Hepatocyte (in vitro differentiated cells): ENCODE results near the gene GXYLT2. TPM values are rescaled to one million over a fixed set of nuclear protein-coding genes. Genes with fewer than 3 reads are reported as not detected.
A peak's percentile ranks its signal among the peaks of the same experiment; 100 is the strongest.

Experiments used
- DNase-seq: peaks from one replicate; pipeline ENCODE4 v3.0.0-alpha.2; 2016; ENCODE audit warnings: low spot score
- H2AFZ ChIP-seq: fragments of 200-600 bp; sonication (generic); 2 replicates; pipeline ENCODE4 v1.6.0; 2016; ENCODE audit warnings: antibody characterized with exemption, mild to moderate bottlenecking
- H3K27ac ChIP-seq: fragments of 200-600 bp; sonication (generic); 2 replicates; pipeline ENCODE4 v1.5.1; 2016; ENCODE audit warnings: mild to moderate bottlenecking
- H3K27me3 ChIP-seq: fragments of 200-600 bp; sonication (generic); 2 replicates; pipeline ENCODE4 v1.6.1; 2016
- H3K36me3 ChIP-seq: fragments of 200-600 bp; sonication (generic); replicated peaks from 2 replicates; pipeline ENCODE4 v1.5.1; 2016; ENCODE audit warnings: low read depth; ENCODE audit not compliant: insufficient read depth
- H3K4me1 ChIP-seq: fragments of 200-600 bp; sonication (generic); 2 replicates; pipeline ENCODE4 v1.5.1; 2016; ENCODE audit warnings: mild to moderate bottlenecking, moderate library complexity; ENCODE audit not compliant: insufficient read depth
- H3K4me2 ChIP-seq: fragments of 200-600 bp; sonication (generic); 2 replicates; pipeline ENCODE4 v1.6.0; 2016
- H3K4me3 ChIP-seq: fragments of 200-600 bp; sonication (generic); 2 replicates; pipeline ENCODE4 v1.5.1; 2016; ENCODE audit warnings: mild to moderate bottlenecking
- H3K79me2 ChIP-seq: fragments of 200-600 bp; sonication (generic); 2 replicates; pipeline ENCODE4 v1.6.0; 2017; ENCODE audit warnings: mild to moderate bottlenecking
- H3K9me2 ChIP-seq: fragments of 200-600 bp; sonication (generic); replicated peaks from 2 replicates; pipeline ENCODE4 v1.6.0; 2017; ENCODE audit warnings: mild to moderate bottlenecking; ENCODE audit not compliant: insufficient read depth
- H3K9me3 ChIP-seq: fragments of 200-600 bp; sonication (generic); 2 replicates; pipeline ENCODE4 v1.5.1; 2016; ENCODE audit warnings: low read depth, mild to moderate bottlenecking
- H4K20me1 ChIP-seq: fragments of 200-600 bp; sonication (generic); 2 replicates; pipeline ENCODE4 v1.6.0; 2016; ENCODE audit warnings: mild to moderate bottlenecking; ENCODE audit not compliant: insufficient read depth, poor library complexity, severe bottlenecking
- CTCF ChIP-seq: fragments of 200-600 bp; sonication (generic); IDR thresholded peaks from 2 replicates; pipeline ENCODE4 v1.5.1; 2016; ENCODE audit warnings: antibody characterized with exemption, mild to moderate bottlenecking; ENCODE audit not compliant: poor library complexity
- EZH2 ChIP-seq: fragments of 200-600 bp; sonication (generic); IDR thresholded peaks from 2 replicates; pipeline ENCODE4 v1.6.1; 2016; ENCODE audit warnings: antibody characterized with exemption, mild to moderate bottlenecking, borderline replicate concordance
- EZH2phosphoT487 ChIP-seq: fragments of 200-600 bp; sonication (generic); IDR thresholded peaks from one replicate; pipeline ENCODE4 v1.6.1; 2018; ENCODE audit warnings: antibody characterized with exemption, mild to moderate bottlenecking, low read depth, moderate library complexity; ENCODE audit not compliant: unreplicated experiment, severe bottlenecking
- WGBS: methylation state at CpG from one replicate; pipeline ENCODE4 v1.1.6; 2016; ENCODE audit warnings: low lambda C conversion rate; ENCODE audit errors: missing lambda C conversion rate; 5-methylcytosine and 5-hydroxymethylcytosine counted together
- polyA plus RNA-seq: library from polyadenylated mRNA; unstranded; fragments of >200 nt; fragmentation: Nextera tagmentation; extraction: Ambion mirVana; gene quantifications from 2 replicates; pipeline ENCODE4 v1.2.1, GENCODE V29; 2016
- total RNA-seq: library from RNA; depleted of rRNA; stranded (reverse); fragments of >200 nt; gene quantifications from 2 replicates; pipeline ENCODE4 v1.2.3, GENCODE V29; 2014

Gene GXYLT2
- total and polyA plus RNA-seq, 2 experiments from 2014 or later, result 27.4 to 35.7 TPM

GRCh38 chr3:72973786-72974185 lies 85.9 kb downstream of the GXYLT2 start:
- Histone ChIP-seq H3K4me3 (no peak overlapping the region), H4K20me1 (no peaks in the 10 kb centered on the region), H3K4me2 (peak overlapping the region; percentile 29), H3K27me3 (no peaks in the 10 kb centered on the region), H3K79me2 (no peaks in the 10 kb centered on the region), H3K9me2 (no peaks in the 10 kb centered on the region), H3K9me3 (no peaks in the 10 kb centered on the region), H2AFZ (no peak overlapping the region), H3K27ac (peak overlapping the region; percentile 82), H3K36me3 (no peaks in the 10 kb centered on the region), H3K4me1 (peaks cover 7% of the 10 kb centered on the region)
- WGBS, result 84% methylated on average over 2 of the region's 2 CpGs
- DNase-seq, result no peak
- TF ChIP-seq EZH2 (no peak), EZH2phosphoT487 (no peak), CTCF (no peak)

- peaks cover 7% of the 10 kb centered on the region for H3K4me1 ChIP-seq
- no peaks in the 10 kb centered on the region for H4K20me1 ChIP-seq
- no peak overlapping the region for H3K4me3 ChIP-seq
- no peaks in the 10 kb centered on the region for H3K9me3 ChIP-seq
- DNase-seq, result no peak
- no peak overlapping the region for H3K4me2 ChIP-seq
- H3K27ac ChIP-seq, result peak overlapping the region; percentile 82
- H2AFZ ChIP-seq, result no peak overlapping the region
- H3K9me2 ChIP-seq, result no peaks in the 10 kb centered on the region
- no peaks in the 10 kb centered on the region for H3K36me3 ChIP-seq
- no peaks in the 10 kb centered on the region for H3K79me2 ChIP-seq
- 88% methylated on average over 4 of the region's 4 CpGs for WGBS
- H3K27me3 ChIP-seq, result no peaks in the 10 kb centered on the region
- no peak for TF ChIP-seq EZH2
- TF ChIP-seq EZH2phosphoT487, result no peak
- no peak for TF ChIP-seq CTCF
These were observed 87.1 kb downstream of the GXYLT2 start for GRCh38 chr3:72974956-72975355.

GRCh38 chr3:72976281-72976741 lies 88.5 kb downstream of the GXYLT2 start:
- WGBS, result 53% methylated on average over 1 of the region's 1 CpG
- H3K4me2 ChIP-seq, result no peak overlapping the region
- no peaks in the 10 kb centered on the region for H3K9me2 ChIP-seq
- H3K27ac ChIP-seq, result peak overlapping the region; percentile 82
- DNase-seq, result no peak
- H3K27me3 ChIP-seq, result no peaks in the 10 kb centered on the region
- H3K9me3 ChIP-seq, result no peaks in the 10 kb centered on the region
- H3K4me3 ChIP-seq, result no peak overlapping the region
- no peaks in the 10 kb centered on the region for H3K79me2 ChIP-seq
- no peak overlapping the region for H2AFZ ChIP-seq
- no peaks in the 10 kb centered on the region for H4K20me1 ChIP-seq
- H3K36me3 ChIP-seq, result no peaks in the 10 kb centered on the region
- peaks cover 7% of the 10 kb centered on the region for H3K4me1 ChIP-seq
- TF ChIP-seq CTCF, result no peak
- no peak for TF ChIP-seq EZH2
- TF ChIP-seq EZH2phosphoT487, result no peak
